NCI-H128 (cell line): ENCODE data around the gene FBXL12.
"Not testable (repeated sequence)": the region's sequence is repeated elsewhere in the genome, so short reads cannot be mapped to it uniquely, and the experiment has no call there.

Experiments
- DNase-seq: peaks from one replicate; lab custom pipeline; 2025; ENCODE audit not compliant: unreplicated experiment; lab: John Stamatoyannopoulos, UW

FBXL12 gene

GRCh38 chr19:9839415-9839814, 20.5 kb upstream of the FBXL12 start:
- no peak for DNase-seq

DNA sequence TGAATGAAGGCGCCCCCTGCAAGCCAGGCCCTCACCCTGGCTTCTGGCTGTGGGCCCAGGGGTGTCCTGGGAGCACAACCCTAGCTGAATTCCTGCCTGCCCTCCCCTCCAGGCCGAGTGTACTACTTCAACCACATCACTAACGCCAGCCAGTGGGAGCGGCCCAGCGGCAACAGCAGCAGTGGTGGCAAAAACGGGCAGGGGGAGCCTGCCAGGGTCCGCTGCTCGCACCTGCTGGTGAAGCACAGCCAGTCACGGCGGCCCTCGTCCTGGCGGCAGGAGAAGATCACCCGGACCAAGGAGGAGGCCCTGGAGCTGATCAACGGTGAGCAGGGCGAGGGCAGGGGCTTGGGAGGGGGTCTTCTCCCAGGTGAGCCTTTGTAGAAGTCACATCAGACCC, 19.4 kb upstream of the FBXL12 start:
- DNase-seq, result no peak

DNA sequence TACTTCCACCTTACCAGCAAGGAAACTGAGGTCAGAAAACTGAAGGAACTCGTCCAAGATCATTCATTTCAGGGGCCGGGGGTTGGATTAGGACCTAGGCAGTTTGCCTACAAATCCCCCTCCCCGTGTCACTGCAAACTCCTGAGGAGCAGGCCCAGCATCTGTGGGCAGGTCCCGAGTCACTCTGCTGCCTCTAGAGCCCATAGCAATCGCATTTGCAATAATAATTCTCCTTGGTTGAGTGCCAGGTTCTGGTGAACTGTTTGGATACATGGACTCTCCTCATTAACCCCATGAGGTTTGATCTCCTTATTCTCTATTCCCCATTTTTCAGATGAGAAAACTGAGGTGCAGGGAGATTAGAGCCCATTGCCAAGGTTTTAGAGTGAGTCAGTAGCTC, 17.1 kb upstream of the FBXL12 start:
- DNase-seq, result no peak

DNA sequence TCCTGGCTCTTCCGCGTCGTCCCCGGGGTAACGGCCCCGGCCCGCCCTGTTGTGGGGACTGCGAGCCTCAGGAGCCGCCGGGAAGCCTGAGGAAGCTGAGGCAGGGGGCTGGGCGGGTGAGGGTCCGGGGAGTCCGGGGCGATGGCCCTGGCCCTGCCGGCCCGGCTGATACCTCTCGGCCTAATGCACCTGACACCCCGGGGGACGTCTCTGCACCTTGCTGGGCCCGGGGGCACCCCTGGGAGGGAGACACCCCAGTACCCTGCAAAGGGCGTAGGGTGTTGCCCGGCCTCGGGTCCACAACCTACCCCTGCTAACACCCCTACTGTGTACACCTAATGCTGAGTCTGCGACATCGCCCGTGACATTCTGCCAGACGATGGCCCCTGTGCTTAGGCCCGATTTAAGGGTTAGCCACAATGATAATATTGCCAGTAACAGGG, 16.6 kb upstream of the FBXL12 start:
- DNase-seq, result no peak

GRCh38 chr19:9834726-9835506, 16.0 kb upstream of the FBXL12 start, which contains the start of gene PIN1:
TSS of gene PIN1 (plus strand) at chr19:9835318. CDS start at chr19:9835345, 27 bp downstream.
- peak; percentile 97 for DNase-seq

DNA sequence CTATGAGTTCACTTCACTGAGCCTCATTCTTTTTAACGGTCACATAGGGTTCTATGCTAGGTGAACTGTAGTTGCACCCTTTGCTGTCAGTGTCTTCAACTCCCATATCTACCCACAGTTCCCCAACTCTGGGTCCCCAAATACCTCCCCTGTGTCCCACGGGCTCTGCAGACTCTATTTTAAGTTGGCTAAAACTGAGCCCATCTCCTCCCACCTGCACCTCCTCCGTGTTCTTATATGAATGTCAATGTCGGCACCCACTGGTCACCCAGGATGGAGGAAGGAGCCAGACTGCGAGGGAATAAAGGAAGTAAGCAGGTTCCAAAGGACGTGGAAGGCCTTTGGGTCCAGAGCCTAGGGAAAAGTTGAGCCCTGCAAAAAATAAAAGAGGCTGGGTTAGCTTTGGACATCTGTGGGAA, 15.4 kb upstream of the FBXL12 start:
- no peak for DNase-seq

- no peak for DNase-seq
These were observed 9.7 kb upstream of the FBXL12 start for GRCh38 chr19:9828551-9829063.

- DNase-seq, result peak; percentile 77
These were observed 8.7 kb upstream of the FBXL12 start, which contains the start of gene UBL5 for GRCh38 chr19:9827289-9828238. TSS of gene UBL5 (plus strand) at chr19:9827918. CDS start at chr19:9828338, 420 bp downstream.

DNA sequence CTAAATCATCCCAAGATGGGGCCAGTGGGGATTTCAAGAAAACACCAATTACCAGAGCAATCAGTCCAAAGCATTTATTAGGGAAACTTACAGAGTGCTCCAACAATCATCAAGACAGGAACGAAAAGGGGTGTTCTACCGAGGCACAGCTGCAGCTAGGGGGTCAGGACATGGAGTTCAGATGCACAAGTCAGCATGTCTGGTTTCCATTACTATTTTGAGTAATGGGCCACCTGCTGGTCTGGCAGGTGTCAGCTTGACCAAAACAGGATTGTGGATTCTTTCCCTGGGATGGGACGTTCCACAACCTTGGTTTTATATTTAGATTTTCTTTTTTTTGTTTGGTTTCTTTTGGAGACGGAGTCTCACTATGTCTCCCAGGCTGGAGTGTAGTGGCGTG, 4.9 kb upstream of the FBXL12 start:
- no peak for DNase-seq

DNA sequence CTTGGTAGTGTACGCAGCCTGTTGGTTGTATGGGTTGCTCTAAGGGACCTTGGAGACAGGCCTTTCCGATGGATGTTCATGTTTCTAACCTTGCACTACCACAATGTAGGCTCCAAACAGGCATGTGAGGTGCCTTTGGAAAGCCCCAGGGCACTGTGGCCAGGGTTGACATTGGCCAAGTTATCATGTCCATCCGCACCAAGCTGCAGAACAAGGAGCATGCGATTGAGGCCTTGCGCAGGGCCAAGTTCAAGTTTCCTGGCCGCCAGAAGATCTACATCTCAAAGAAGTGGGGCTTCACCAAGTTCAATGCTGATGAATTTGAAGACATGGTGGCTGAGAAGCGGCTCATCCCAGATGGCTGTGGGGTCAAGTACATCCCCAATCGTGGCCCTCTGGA, 1.2 kb upstream of the FBXL12 start:
- not testable (repeated sequence) for DNase-seq

DNA sequence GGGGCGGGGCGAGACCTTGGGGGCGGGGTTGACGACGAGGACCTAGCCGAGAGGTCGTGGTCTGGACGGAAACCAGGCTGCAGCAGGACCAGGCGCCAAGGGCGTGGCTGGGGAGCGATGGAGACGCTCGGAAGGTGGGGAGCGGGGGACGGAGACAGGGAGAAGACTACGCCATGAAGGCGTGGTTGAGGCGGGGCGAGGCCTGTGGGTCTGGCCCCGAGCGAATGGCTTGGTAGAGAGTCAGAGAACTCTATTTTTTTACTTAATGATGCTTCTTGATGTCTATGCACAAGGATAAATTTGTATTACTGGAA, 674 bp upstream of the FBXL12 start:
- DNase-seq, result no peak

DNA sequence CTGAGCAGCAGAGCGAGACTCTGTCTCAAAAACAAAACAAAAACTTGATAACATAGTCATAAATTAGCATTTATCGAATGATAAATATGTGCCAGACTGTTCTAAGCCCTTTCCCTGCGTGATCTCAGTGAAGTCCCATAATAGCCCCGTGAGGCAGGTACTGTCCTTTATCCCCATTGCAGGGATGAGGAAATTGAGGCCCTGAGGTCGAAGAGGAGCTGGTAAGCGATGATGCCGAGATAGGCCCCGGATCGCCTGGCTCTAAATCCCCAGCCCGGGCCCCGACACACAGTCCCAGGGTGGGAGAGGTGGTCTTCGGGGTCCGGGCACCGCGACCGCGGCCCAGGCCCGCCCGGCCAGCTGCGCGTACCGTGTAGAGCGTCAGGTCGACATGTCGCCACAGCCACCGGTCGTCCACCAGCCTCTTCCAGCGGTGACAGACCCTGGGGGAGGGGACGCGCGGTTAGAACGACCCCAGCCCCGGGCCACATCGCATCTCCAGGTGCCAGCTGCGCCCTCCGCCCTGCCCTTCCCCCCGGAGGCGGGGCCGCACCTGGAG, 625 bp downstream of the FBXL12 start:
- DNase-seq, result no peak

DNA sequence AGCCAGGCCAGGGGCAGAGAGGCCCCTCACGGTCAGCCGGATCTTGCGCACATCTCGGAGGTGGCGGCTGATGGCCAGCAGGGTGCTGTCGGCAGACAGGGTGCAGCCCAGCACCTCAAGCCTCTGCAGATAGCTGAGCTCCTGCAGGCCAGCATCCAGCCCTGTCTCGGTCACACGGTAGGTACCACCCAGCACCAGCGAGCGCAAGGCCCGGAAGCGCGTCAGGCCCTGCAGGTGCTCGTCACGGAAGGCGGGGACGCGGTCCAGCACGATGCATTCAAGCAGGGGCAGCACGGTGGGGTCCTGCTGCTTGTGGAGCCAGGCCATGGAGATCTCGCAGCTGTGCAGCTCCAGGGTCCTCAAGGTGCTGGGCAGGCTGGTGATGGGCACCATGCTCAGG, 7.7 kb downstream of the FBXL12 start:
- DNase-seq, result no peak

GRCh38 chr19:9808855-9809824, 9.7 kb downstream of the FBXL12 start:
- DNase-seq, result no peak

GRCh38 chr19:9806803-9807202, 12.1 kb downstream of the FBXL12 start:
- no peak for DNase-seq

- DNase-seq, result no peak
These were observed 16.9 kb downstream of the FBXL12 start for GRCh38 chr19:9801976-9802375.

GRCh38 chr19:9799162-9799561, 19.7 kb downstream of the FBXL12 start:
- DNase-seq, result no peak

GRCh38 chr19:9797871-9798270, 21.0 kb downstream of the FBXL12 start:
- DNase-seq, result no peak

GRCh38 chr19:9796113-9796773, 22.6 kb downstream of the FBXL12 start:
- DNase-seq, result peak; percentile 53
